HL-60 (cell line): ENCODE data around the gene ADAMTS17.

Source experiments
- DNase-seq, 2 experiments: peaks; one replicate each; pipeline ENCODE4 v3.0.0-alpha.2; 2010 to 2020; ENCODE audit warnings: low read depth in 1 of 2, low spot score in 1 of 2
- H3K27ac ChIP-seq: fragments of 250-450 bp; sonication (Bioruptor Pico); replicated peaks from 2 replicates; pipeline ENCODE4 v1.5.1; 2020; ENCODE audit warnings: mild to moderate bottlenecking, moderate library complexity
- H3K27me3 ChIP-seq: fragments of 250-450 bp; sonication (Bioruptor Pico); 2 replicates; pipeline ENCODE4 v1.5.1; 2021; ENCODE audit warnings: mild to moderate bottlenecking, moderate library complexity; ENCODE audit not compliant: insufficient read depth, poor library complexity, severe bottlenecking
- H3K4me3 ChIP-seq: replicated peaks from 2 replicates; pipeline ENCODE4 v1.5.1; 2011; ENCODE audit warnings: mild to moderate bottlenecking, control low read depth, low read length; ENCODE audit not compliant: insufficient read depth
- CTCF ChIP-seq: IDR thresholded peaks from one replicate; pipeline ENCODE4 v1.5.1; 2011; ENCODE audit warnings: low read length, control low read depth, inconsistent platforms; ENCODE audit not compliant: insufficient read depth
- GABPA ChIP-seq: IDR thresholded peaks from 2 replicates; pipeline ENCODE4 v1.6.1; 2012; ENCODE audit warnings: low read depth
- POLR2AphosphoS5 ChIP-seq: IDR thresholded peaks from 2 replicates; pipeline ENCODE4 v1.6.1; 2012; ENCODE audit warnings: low read depth
- REST ChIP-seq: IDR thresholded peaks from 2 replicates; pipeline ENCODE4 v1.6.1; 2012; ENCODE audit warnings: low read depth; ENCODE audit not compliant: insufficient replicate concordance
- SPI1 ChIP-seq: IDR thresholded peaks from 2 replicates; pipeline ENCODE4 v1.6.1; 2012; ENCODE audit warnings: low read depth, mild to moderate bottlenecking, borderline replicate concordance

ADAMTS17 gene

GRCh38 chr15:100330629-100331215, 11.1 kb downstream of the ADAMTS17 start:
- H3K4me3 ChIP-seq = no peak overlapping the region
- no peak overlapping the region for H3K27ac ChIP-seq
- no peak for TF ChIP-seq CTCF
- peak; percentile 69 for TF ChIP-seq SPI1
- TF ChIP-seq REST = no peak
- no peak for DNase-seq
- H3K27me3 ChIP-seq = no peaks in the 10 kb centered on the region

- no peak for TF ChIP-seq POLR2AphosphoS5
- TF ChIP-seq CTCF = no peak
- TF ChIP-seq REST = no peak
- no peak for TF ChIP-seq GABPA
- no peak for TF ChIP-seq SPI1
- Histone ChIP-seq H3K27me3 (no peaks in the 10 kb centered on the region), H3K4me3 (no peak overlapping the region), H3K27ac (no peak overlapping the region)
- DNase-seq = no peak
These were observed 11.6 kb downstream of the ADAMTS17 start for GRCh38 chr15:100330221-100330620.

GRCh38 chr15:100328796-100329195, 13.0 kb downstream of the ADAMTS17 start:
- no peak for DNase-seq
- no peak for TF ChIP-seq GABPA
- no peak for TF ChIP-seq POLR2AphosphoS5
- no peak for TF ChIP-seq CTCF
- TF ChIP-seq SPI1 = no peak
- TF ChIP-seq REST = no peak
- Histone ChIP-seq H3K27ac (no peak overlapping the region), H3K4me3 (no peak overlapping the region), H3K27me3 (no peaks in the 10 kb centered on the region)
